Measurements from ENCODE around the gene CLDN8. TPM values are rescaled to one million over a fixed set of nuclear protein-coding genes. Genes with fewer than 3 reads are reported as not detected.

Gene CLDN8
- polyA plus RNA-seq (0.07 to 0.18 TPM in 2 of 3 replicates, not detected in the other), polyA minus RNA-seq (not detected in 3 replicates)
- 0.12 TPM for polyA plus RNA-seq (2011; ENCODE audit: low read depth)
- polyA plus RNA-seq (2011; cell fraction: cytosol; rRNA removed) = not detected in 2 replicates
- polyA plus RNA-seq (2011; cell fraction: nucleus; rRNA removed) = 0.28 TPM in 1 of 2 replicates, not detected in the other
- 0.07 TPM in 1 of 2 replicates, not detected in the other for polyA plus RNA-seq (2012; ENCODE audit: low replicate concordance)
- not detected for polyA minus RNA-seq (2011; cell fraction: cytosol; rRNA and poly(A)+ RNA removed)
- not detected in 2 replicates for polyA minus RNA-seq (2011; cell fraction: nucleus; rRNA and poly(A)+ RNA removed)

DNA sequence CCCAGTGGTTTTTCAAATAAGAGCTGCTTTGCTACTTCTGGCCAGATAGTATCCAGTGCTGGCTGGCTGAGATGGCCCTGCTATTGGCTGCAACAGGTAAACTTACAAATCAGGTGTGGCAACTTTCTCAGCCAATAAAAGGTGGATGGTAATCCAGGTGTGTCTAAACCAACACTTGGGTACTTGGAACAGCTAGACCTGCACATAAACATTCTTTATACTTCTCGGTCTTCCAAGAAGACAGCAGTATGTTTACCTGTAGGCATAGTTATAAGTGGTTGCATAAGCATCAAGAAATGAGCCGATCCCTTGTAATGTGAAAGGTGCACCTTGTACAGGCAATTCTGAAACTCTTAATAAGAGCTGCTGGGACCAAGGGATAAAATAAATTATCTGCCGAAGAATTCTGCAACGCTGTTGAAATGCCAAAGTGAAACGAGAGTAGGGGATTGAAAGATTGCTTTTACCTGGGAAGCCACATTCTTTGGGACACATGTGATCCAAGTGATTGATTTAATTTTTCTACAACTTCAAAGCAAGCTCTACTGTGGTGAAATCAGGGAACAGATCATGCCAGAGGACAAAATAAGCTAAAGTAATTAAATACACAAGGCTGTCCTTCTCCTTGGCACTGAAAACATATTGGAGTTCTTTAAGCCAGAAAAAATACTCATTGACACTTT, at the start of gene CLDN8:
CLDN8 (minus strand) TSS at position 57 of the 683 bp plus-strand sequence. CDS start 172 bp downstream, outside the sequence.
- H3K9me1 ChIP-seq (ENCODE audit: control insufficient read depth, extremely low read depth, insufficient read depth, low read length) = no peaks in the 10 kb centered on the region
- FAIRE-seq (peak; percentile 46), DNase-seq (ENCODE audit: low read depth, low spot score) (no peak)
- no peak within 1 kb of the TSS for H3K4me3 ChIP-seq (ENCODE audit: control insufficient read depth in 2 of 3, extremely low read depth in 1 of 3, insufficient read depth in 2 of 3, low read depth in 1 of 3, low read length in 3 of 3)
- H2AFZ ChIP-seq (ENCODE audit: control insufficient read depth, low read length) = peak within 1 kb of the TSS; percentile 68
- no peak within 1 kb of the TSS for H3K9ac ChIP-seq (ENCODE audit: control insufficient read depth, extremely low read depth, insufficient read depth, low read length)
- TF ChIP-seq CTCF (optimal IDR thresholded peaks at IDR 0.05 in 1 of 3, IDR thresholded peaks at IDR 0.05 in 1 of 3, conservative IDR thresholded peaks at IDR 0.05 in 1 of 3; ENCODE audit: extremely low read depth in 1 of 3, insufficient read depth in 2 of 3, low read length in 3 of 3) (no peak), EZH2 (IDR thresholded peaks at IDR 0.05; ENCODE audit: low read length) (no peak)
- H3K4me2 ChIP-seq (ENCODE audit: control insufficient read depth, extremely low read depth, insufficient read depth, low read depth, low read length) = peak within 1 kb of the TSS; percentile 27
- dilution Hi-C loops (cut with MboI; ENCODE audit: extremely low pct_ligation_motif_present, low sequenced_read_pairs) = no loop called here
- no peaks in the 10 kb centered on the region for H4K20me1 ChIP-seq (ENCODE audit: control insufficient read depth, extremely low read depth, insufficient read depth, low read length)
- H3K9me3 ChIP-seq (ENCODE audit: control insufficient read depth, low read depth, low read length) = no peaks in the 10 kb centered on the region
- H3K4me1 ChIP-seq (ENCODE audit: control insufficient read depth, extremely low read depth, insufficient read depth, low read length) = peaks cover 8% of the 10 kb centered on the region
- H3K27ac ChIP-seq (ENCODE audit: control insufficient read depth, insufficient read depth, low read length) = no peak within 1 kb of the TSS
- H3K36me3 ChIP-seq (ENCODE audit: control insufficient read depth in 2 of 2, extremely low read depth in 1 of 2, insufficient read depth in 2 of 2, low read length in 2 of 2) = no peaks in the 10 kb centered on the region
- H3K79me2 ChIP-seq (ENCODE audit: control insufficient read depth, insufficient read depth, low read length) = no peaks in the 10 kb centered on the region
- H3K27me3 ChIP-seq (ENCODE audit: control insufficient read depth, extremely low read depth, insufficient read depth, low read length) = no peaks in the 10 kb centered on the region

GRCh38 chr21:30257773-30258172, 41.9 kb upstream of the CLDN8 start:
- H4K20me1 ChIP-seq (ENCODE audit: control insufficient read depth, extremely low read depth, insufficient read depth, low read length) = no peaks in the 10 kb centered on the region
- no peaks in the 10 kb centered on the region for H3K36me3 ChIP-seq (ENCODE audit: control insufficient read depth in 2 of 2, extremely low read depth in 1 of 2, insufficient read depth in 2 of 2, low read length in 2 of 2)
- no peak overlapping the region for H2AFZ ChIP-seq (ENCODE audit: control insufficient read depth, low read length)
- H3K79me2 ChIP-seq (ENCODE audit: control insufficient read depth, insufficient read depth, low read length) = no peaks in the 10 kb centered on the region
- H3K9ac ChIP-seq (ENCODE audit: control insufficient read depth, extremely low read depth, insufficient read depth, low read length) = no peak overlapping the region
- no peaks in the 10 kb centered on the region for H3K9me1 ChIP-seq (ENCODE audit: control insufficient read depth, extremely low read depth, insufficient read depth, low read length)
- DNase-seq (ENCODE audit: low read depth, low spot score) = no peak
- no peaks in the 10 kb centered on the region for H3K9me3 ChIP-seq (ENCODE audit: control insufficient read depth, low read depth, low read length)
- no peak overlapping the region for H3K4me3 ChIP-seq (ENCODE audit: control insufficient read depth in 2 of 3, extremely low read depth in 1 of 3, insufficient read depth in 2 of 3, low read depth in 1 of 3, low read length in 3 of 3)
- peak; percentile 86 for FAIRE-seq
- peaks cover 6% of the 10 kb centered on the region for H3K4me1 ChIP-seq (ENCODE audit: control insufficient read depth, extremely low read depth, insufficient read depth, low read length)
- TF ChIP-seq EZH2 (IDR thresholded peaks at IDR 0.05; ENCODE audit: low read length) = no peak
- TF ChIP-seq CTCF (optimal IDR thresholded peaks at IDR 0.05 in 1 of 3, IDR thresholded peaks at IDR 0.05 in 1 of 3, conservative IDR thresholded peaks at IDR 0.05 in 1 of 3; ENCODE audit: extremely low read depth in 1 of 3, insufficient read depth in 2 of 3, low read length in 3 of 3) = peak; percentile 54 to 73 (median 55)
- no peak overlapping the region for H3K4me2 ChIP-seq (ENCODE audit: control insufficient read depth, extremely low read depth, insufficient read depth, low read depth, low read length)
- H3K27ac ChIP-seq (ENCODE audit: control insufficient read depth, insufficient read depth, low read length) = no peak overlapping the region
- dilution Hi-C loops (cut with MboI; ENCODE audit: extremely low pct_ligation_motif_present, low sequenced_read_pairs) = no loop called here
- H3K27me3 ChIP-seq (ENCODE audit: control insufficient read depth, extremely low read depth, insufficient read depth, low read length) = no peaks in the 10 kb centered on the region

Data from keratinocyte (primary cell).